Measurements from ENCODE around the gene PRKG1. TPM values are rescaled to one million over a fixed set of nuclear protein-coding genes. Genes with fewer than 3 reads are reported as not detected.

The PRKG1 gene
- total RNA-seq, 2 donors from 2014 or later = 0.42 TPM; not detected in 1

GRCh38 chr10:51604579-51604978 is 530.3 kb downstream of the PRKG1 start:
- Mint-ChIP-seq H3K4me1 (no peaks in the 10 kb centered on the region), H3K36me3 (ENCODE audit: low read depth) (no peaks in the 10 kb centered on the region), H3K27me3 (no peaks in the 10 kb centered on the region), H3K9me3 (no peaks in the 10 kb centered on the region), H3K4me3 (no peak overlapping the region), H3K27ac (no peak overlapping the region)
- ATAC-seq (replicated peaks) = no peak

- ATAC-seq (replicated peaks) = no peak
- H3K27me3 Mint-ChIP-seq = no peaks in the 10 kb centered on the region
- no peak overlapping the region for H3K27ac Mint-ChIP-seq
- no peaks in the 10 kb centered on the region for H3K9me3 Mint-ChIP-seq
- H3K36me3 Mint-ChIP-seq (ENCODE audit: low read depth) = no peaks in the 10 kb centered on the region
- H3K4me1 Mint-ChIP-seq = no peaks in the 10 kb centered on the region
- no peak overlapping the region for H3K4me3 Mint-ChIP-seq
These were observed 532.7 kb downstream of the PRKG1 start for GRCh38 chr10:51606825-51607462.

GRCh38 chr10:51607463-51607835 is 533.2 kb downstream of the PRKG1 start:
- Mint-ChIP-seq H3K36me3 (ENCODE audit: low read depth) (no peaks in the 10 kb centered on the region), H3K9me3 (no peaks in the 10 kb centered on the region), H3K4me1 (no peaks in the 10 kb centered on the region), H3K4me3 (no peak overlapping the region), H3K27ac (no peak overlapping the region), H3K27me3 (no peaks in the 10 kb centered on the region)
- no peak for ATAC-seq (replicated peaks)

- no peaks in the 10 kb centered on the region for H3K27me3 Mint-ChIP-seq
- no peak overlapping the region for H3K4me3 Mint-ChIP-seq
- no peaks in the 10 kb centered on the region for H3K4me1 Mint-ChIP-seq
- ATAC-seq (replicated peaks) = no peak
- H3K27ac Mint-ChIP-seq = no peak overlapping the region
- no peaks in the 10 kb centered on the region for H3K9me3 Mint-ChIP-seq
- H3K36me3 Mint-ChIP-seq (ENCODE audit: low read depth) = no peaks in the 10 kb centered on the region
These were observed 533.9 kb downstream of the PRKG1 start for GRCh38 chr10:51608211-51608610.

GRCh38 chr10:51615764-51616298 is 541.5 kb downstream of the PRKG1 start:
- Mint-ChIP-seq H3K36me3 (ENCODE audit: low read depth) (no peaks in the 10 kb centered on the region), H3K27ac (no peak overlapping the region), H3K4me3 (no peak overlapping the region), H3K27me3 (no peaks in the 10 kb centered on the region), H3K4me1 (no peaks in the 10 kb centered on the region), H3K9me3 (no peaks in the 10 kb centered on the region)
- no peak for ATAC-seq (replicated peaks)

- H3K4me1 Mint-ChIP-seq = no peaks in the 10 kb centered on the region
- no peaks in the 10 kb centered on the region for H3K27me3 Mint-ChIP-seq
- no peaks in the 10 kb centered on the region for H3K36me3 Mint-ChIP-seq (ENCODE audit: low read depth)
- H3K27ac Mint-ChIP-seq = no peak overlapping the region
- H3K9me3 Mint-ChIP-seq = no peaks in the 10 kb centered on the region
- H3K4me3 Mint-ChIP-seq = no peak overlapping the region
- ATAC-seq (replicated peaks) = no peak
These were observed 543.4 kb downstream of the PRKG1 start for GRCh38 chr10:51617576-51618235.

GRCh38 chr10:51619365-51619764 is 545.1 kb downstream of the PRKG1 start:
- no peak for ATAC-seq (replicated peaks)
- no peaks in the 10 kb centered on the region for H3K27me3 Mint-ChIP-seq
- no peak overlapping the region for H3K4me3 Mint-ChIP-seq

GRCh38 chr10:51620131-51620530 is 545.8 kb downstream of the PRKG1 start:
- Mint-ChIP-seq H3K4me1 (no peaks in the 10 kb centered on the region), H3K27ac (no peak overlapping the region), H3K36me3 (ENCODE audit: low read depth) (no peaks in the 10 kb centered on the region), H3K27me3 (peaks cover 4% of the 10 kb centered on the region), H3K9me3 (no peaks in the 10 kb centered on the region), H3K4me3 (no peak overlapping the region)
- ATAC-seq (replicated peaks) = no peak

More at GRCh38 chr10:51619365-51619764, 545.1 kb downstream of the PRKG1 start:
- no peaks in the 10 kb centered on the region for H3K36me3 Mint-ChIP-seq (ENCODE audit: low read depth)
- no peaks in the 10 kb centered on the region for H3K9me3 Mint-ChIP-seq
- H3K4me1 Mint-ChIP-seq = no peaks in the 10 kb centered on the region
- no peak overlapping the region for H3K27ac Mint-ChIP-seq

- no peaks in the 10 kb centered on the region for H3K4me1 Mint-ChIP-seq
- no peak overlapping the region for H3K27ac Mint-ChIP-seq
- H3K9me3 Mint-ChIP-seq = no peaks in the 10 kb centered on the region
- no peak for ATAC-seq (replicated peaks)
- H3K36me3 Mint-ChIP-seq (ENCODE audit: low read depth) = no peaks in the 10 kb centered on the region
- no peak overlapping the region for H3K4me3 Mint-ChIP-seq
- peaks cover 4% of the 10 kb centered on the region for H3K27me3 Mint-ChIP-seq
These were observed 549.7 kb downstream of the PRKG1 start for GRCh38 chr10:51624013-51624412.

- Mint-ChIP-seq H3K9me3 (no peaks in the 10 kb centered on the region), H3K4me3 (no peak overlapping the region), H3K27me3 (peaks cover 14% of the 10 kb centered on the region), H3K27ac (no peak overlapping the region), H3K36me3 (ENCODE audit: low read depth) (no peaks in the 10 kb centered on the region), H3K4me1 (no peaks in the 10 kb centered on the region)
- ATAC-seq (replicated peaks) = no peak
These were observed 555.8 kb downstream of the PRKG1 start for GRCh38 chr10:51629934-51630639.

- Mint-ChIP-seq H3K27me3 (peaks cover 14% of the 10 kb centered on the region), H3K9me3 (no peaks in the 10 kb centered on the region)
These were observed 556.3 kb downstream of the PRKG1 start for GRCh38 chr10:51630640-51631005.

GRCh38 chr10:51635436-51635835 is 561.1 kb downstream of the PRKG1 start:
- Mint-ChIP-seq H3K36me3 (ENCODE audit: low read depth) (no peaks in the 10 kb centered on the region), H3K4me3 (no peak overlapping the region), H3K4me1 (no peaks in the 10 kb centered on the region), H3K9me3 (no peaks in the 10 kb centered on the region), H3K27me3 (peaks cover 12% of the 10 kb centered on the region), H3K27ac (no peak overlapping the region)
- ATAC-seq (replicated peaks) = no peak

More at GRCh38 chr10:51630640-51631005, 556.3 kb downstream of the PRKG1 start:
- Mint-ChIP-seq H3K36me3 (ENCODE audit: low read depth) (no peaks in the 10 kb centered on the region), H3K4me1 (no peaks in the 10 kb centered on the region), H3K4me3 (no peak overlapping the region), H3K27ac (no peak overlapping the region)
- ATAC-seq (replicated peaks) = no peak

GRCh38 chr10:51638211-51638610 is 563.9 kb downstream of the PRKG1 start:
- Mint-ChIP-seq H3K27ac (no peak overlapping the region), H3K4me1 (no peaks in the 10 kb centered on the region), H3K27me3 (peaks cover 10% of the 10 kb centered on the region), H3K36me3 (ENCODE audit: low read depth) (no peaks in the 10 kb centered on the region), H3K4me3 (no peak overlapping the region), H3K9me3 (no peaks in the 10 kb centered on the region)
- ATAC-seq (replicated peaks) = no peak

- Mint-ChIP-seq H3K9me3 (no peaks in the 10 kb centered on the region), H3K36me3 (ENCODE audit: low read depth) (no peaks in the 10 kb centered on the region), H3K4me1 (no peaks in the 10 kb centered on the region), H3K4me3 (no peak overlapping the region), H3K27me3 (peaks cover 12% of the 10 kb centered on the region), H3K27ac (no peak overlapping the region)
- no peak for ATAC-seq (replicated peaks)
These were observed 564.5 kb downstream of the PRKG1 start for GRCh38 chr10:51638737-51639136.
